HG02852 (cell line): ENCODE data around the gene FCHSD2.

Experiments
- ATAC-seq: cut with Tn5 transposase; IDR thresholded peaks from one replicate; pipeline ENCODE4 v1.9.1; 2021; ENCODE audit warnings: mild to moderate bottlenecking, moderate library complexity; ENCODE audit not compliant: unreplicated experiment

The FCHSD2 gene

GRCh38 chr11:72975778-72976521, 166.2 kb downstream of the FCHSD2 start:
- ATAC-seq = no peak

- no peak for ATAC-seq
Measured at GRCh38 chr11:72974487-72975205, 167.5 kb downstream of the FCHSD2 start.

DNA sequence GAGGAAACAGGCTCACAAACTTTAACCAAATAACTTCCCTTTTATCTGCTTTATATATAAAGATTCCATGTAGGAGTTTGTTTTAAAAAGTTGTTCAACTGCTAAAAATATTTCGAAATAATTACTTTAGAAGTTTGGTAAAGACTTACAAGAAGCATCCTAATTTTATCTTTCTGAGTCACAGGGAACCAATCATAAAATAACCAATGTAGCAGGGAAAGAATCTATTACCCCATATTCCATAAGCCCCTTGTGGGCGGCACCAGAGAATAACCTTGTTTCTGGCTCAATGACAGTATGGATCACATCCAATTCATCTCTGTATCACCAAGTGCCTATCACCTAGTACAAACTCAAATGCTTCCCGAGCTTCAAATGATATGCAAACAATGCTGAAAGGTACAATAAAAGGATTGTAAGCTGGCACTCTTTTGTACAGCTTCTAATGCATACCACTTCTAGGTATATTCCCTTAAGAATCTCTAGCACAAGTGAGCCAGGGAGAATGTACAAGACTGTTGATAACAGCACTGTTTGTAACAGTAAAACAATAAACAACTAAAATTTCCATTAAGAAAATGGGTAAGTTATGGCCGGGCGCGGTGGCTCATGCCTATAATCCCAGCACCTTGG, 169.5 kb downstream of the FCHSD2 start:
- no peak for ATAC-seq

GRCh38 chr11:72971192-72971967, 170.7 kb downstream of the FCHSD2 start:
- no peak for ATAC-seq

DNA sequence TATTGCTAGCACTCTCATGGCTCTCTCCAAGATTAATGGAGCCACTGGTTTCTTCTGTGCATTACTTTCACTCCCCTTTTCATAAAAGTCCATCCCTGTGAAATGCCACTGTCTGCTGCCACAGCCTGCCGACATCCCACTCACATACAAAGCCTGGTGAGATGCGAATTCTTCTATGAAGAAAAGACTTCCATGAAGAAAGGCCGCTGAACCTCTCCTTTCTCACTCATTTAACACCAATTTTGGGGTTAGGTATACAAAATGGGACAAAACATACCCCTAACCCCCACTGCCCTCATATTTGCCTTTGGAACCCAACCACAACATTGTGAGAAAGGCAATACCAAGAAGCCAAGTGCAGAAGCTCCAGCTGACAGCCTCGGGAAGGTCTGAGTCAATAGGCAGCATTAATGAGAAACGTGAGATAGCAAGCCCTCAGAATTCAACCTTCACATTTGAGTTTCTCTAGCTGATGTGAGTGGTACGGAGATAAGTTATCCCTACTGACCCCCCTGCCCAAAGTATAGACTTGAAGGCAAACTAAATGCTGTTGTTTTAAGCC, 171.5 kb downstream of the FCHSD2 start:
- ATAC-seq = no peak

DNA sequence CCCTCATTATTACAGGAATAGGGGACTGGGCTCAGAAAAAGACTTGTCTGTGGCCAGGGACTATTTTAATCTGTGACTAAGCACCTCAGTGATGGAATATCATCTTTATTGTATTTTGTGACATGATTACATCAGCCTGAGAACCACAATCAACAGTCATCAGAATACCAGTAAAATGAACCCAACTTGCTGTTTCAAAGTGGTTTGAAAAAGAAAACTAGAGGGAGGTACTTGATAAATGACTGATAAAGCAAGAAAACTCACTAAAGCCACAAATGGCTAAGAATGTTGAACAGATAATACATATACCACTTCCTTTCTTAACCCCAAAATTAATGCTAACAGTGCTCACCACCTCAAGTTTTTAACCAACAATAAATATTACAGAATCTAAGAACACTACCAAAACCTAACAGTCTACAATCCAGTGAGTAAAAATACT, 172.2 kb downstream of the FCHSD2 start:
- ATAC-seq = peak; percentile 86

- no peak for ATAC-seq
Measured at GRCh38 chr11:72968390-72968789, 173.7 kb downstream of the FCHSD2 start.

DNA sequence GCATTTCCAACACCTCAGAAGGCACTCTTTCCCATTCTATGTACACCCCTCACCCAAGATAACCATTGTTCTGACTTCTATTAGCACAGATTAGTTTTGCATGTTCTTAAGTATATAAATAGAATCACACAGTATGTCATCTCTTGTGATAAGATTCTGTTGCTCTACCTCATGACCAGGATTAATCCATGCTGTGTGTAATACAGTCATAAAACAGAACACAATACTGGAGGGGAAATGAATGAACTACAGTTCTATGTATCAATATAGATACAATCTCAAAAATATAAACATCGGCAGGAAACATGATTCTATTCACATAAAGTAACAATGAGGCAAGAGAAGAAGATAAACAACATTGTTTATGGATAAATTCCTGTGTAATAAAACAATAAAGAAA, 176.4 kb downstream of the FCHSD2 start:
- no peak for ATAC-seq

DNA sequence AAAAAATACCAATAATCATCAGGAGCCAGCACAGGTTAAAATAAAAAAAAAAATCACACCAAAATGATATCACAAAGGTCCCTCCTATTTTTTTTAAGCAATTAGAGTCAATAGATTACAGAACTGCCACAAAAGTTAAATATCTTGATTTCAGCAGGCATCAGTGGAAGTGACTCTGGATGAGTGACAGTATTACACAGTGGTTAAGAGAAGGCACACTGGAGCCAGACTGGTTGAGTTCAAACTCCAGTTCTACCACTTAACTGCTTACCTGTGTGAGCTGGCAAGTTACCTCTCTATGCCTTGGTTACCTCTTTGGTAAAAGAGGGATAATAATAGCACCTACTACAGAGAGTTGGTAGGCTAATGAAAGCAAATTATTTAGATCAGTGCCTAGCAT, 179.4 kb downstream of the FCHSD2 start:
- ATAC-seq = no peak

GRCh38 chr11:72962084-72962483, 180.0 kb downstream of the FCHSD2 start:
- no peak for ATAC-seq

DNA sequence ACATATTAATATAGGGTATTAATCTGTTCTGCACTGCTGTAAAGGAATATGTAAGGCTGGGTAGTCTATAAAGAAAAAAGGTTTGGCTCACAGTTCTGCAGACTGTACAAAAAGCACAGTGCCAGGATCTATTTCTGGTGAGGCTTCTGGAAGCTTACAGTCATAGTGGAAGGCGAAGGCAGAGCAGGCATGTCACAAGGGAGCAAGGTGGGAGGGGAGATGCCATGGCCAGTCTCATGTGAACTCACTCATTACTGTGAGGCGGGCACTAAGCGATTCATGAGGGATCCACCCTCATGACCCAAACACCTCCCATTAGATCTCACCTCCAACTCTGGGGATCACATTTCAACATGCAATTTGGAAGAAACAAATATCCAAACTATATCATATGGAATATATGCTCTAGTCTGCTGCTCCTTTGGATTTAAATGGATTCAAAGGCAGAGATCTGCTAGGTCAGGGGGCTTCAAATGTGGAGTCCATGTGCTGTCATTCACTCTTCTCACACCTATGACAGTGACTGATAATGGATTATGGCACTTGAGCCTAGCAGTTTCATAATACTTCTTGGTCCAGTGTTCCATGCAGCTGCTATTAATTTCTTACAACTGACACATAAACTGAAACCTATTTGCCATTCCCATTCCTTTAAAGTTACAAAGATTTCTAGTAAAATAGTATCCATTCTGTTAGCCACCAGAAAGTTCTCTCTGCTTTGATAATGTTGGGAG, 182.0 kb downstream of the FCHSD2 start:
- no peak for ATAC-seq

DNA sequence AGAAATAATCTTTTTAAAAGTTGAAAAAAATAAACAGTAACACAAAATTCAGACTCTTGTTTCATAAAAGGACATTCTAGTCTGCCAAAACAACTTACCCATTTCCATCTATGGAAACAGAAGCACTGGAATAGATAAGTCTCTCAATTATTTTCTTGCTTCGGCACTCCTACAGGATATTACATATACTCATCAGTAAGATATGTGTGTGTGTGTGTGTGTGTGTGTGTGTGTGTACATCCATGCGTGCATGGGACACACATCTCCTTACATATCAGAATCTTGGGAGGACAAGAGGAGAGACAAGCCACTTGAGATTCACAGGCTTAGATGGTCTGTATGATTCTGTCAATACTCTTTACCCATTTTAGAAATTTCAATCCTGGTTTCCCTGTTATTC, 183.3 kb downstream of the FCHSD2 start:
- no peak for ATAC-seq

DNA sequence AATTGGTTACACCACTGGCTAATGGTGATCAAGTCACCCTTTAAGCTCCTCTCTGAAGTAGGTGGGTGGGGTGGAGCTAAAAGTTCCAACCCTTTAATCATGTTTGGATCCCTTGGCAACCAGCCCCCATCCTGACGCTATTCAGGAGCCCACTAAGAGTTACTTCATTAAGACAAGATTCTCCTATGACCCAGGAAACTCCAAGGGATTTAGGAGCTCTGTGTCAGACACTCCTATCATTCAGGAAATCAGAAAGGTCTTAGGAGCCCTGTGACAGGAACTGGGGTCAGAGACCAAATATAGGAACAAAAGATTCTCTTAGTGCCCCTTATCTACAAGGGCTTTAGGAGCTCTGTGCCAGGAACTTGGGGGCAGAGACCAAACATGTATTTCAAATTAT, 186.7 kb downstream of the FCHSD2 start:
- no peak for ATAC-seq

GRCh38 chr11:72954860-72955259, 187.3 kb downstream of the FCHSD2 start:
- ATAC-seq = no peak

GRCh38 chr11:72953637-72954036, 188.5 kb downstream of the FCHSD2 start:
- ATAC-seq = no peak

DNA sequence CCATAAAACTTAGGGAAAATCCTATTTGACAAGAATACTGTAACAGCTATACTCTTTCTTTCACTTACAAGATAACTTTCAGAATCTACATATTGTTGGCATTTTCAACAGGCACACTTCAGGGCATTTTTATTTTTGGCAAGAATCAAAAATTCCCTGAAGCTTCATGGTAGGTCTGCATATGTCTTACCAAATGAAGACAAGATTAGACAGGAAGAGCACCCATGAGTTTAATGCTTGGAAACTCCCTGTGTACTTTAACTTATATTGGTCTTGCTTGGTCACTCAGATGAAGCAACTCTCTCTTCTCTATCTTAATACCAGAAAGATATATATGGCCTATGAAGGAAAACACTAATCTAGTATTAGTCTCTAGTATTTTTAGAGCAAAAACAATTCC, 190.2 kb downstream of the FCHSD2 start:
- peak; percentile 65 for ATAC-seq

- no peak for ATAC-seq
Measured at GRCh38 chr11:72951193-72951592, 190.9 kb downstream of the FCHSD2 start.

DNA sequence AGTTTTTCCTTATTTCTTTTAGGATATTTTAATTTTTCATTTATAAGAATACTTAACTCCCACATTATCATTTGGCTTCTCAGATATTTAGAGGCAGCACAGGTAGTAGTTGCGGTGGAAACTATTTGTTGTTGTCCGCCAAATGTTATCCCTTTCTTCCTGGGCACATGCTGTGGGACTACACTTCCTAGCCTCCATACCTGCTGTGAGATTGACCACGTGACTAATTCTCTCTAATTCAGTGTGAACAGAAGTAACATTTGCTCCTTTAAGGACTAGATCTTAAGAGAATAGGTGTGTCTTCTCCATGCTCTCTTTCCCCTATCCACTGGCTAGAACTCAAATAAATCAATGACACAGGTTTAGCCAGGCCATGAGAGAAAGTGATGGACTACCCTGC, 191.4 kb downstream of the FCHSD2 start:
- no peak for ATAC-seq

- ATAC-seq = no peak
Measured at GRCh38 chr11:72947229-72947628, 194.9 kb downstream of the FCHSD2 start.

- ATAC-seq = no peak
Measured at GRCh38 chr11:72943664-72944063, 198.5 kb downstream of the FCHSD2 start.
